ENCODE data around the gene DDX21.
"Not testable (repeated sequence)": the region's sequence is repeated elsewhere in the genome, so short reads cannot be mapped to it uniquely, and the experiment has no call there.

DDX21 gene

GRCh38 chr10:68988530-68989316, 32.8 kb downstream of the DDX21 start, which contains the start of gene KIFBP:
KIFBP (plus strand) TSS chr10:68988803; CDS start chr10:68988833, 30 bp downstream.
- DNase-seq: peak; percentile 93

GRCh38 chr10:68989317-68989990, 33.5 kb downstream of the DDX21 start:
- peak; percentile 46 for DNase-seq

- DNase-seq: no peak
Observed at GRCh38 chr10:68992636-68993440, 36.9 kb downstream of the DDX21 start.

GRCh38 chr10:68997211-68997610, 41.2 kb downstream of the DDX21 start:
- DNase-seq: no peak

- no peak for DNase-seq
Observed at GRCh38 chr10:69004821-69005220, 48.9 kb downstream of the DDX21 start.

- no peak for DNase-seq
Observed at GRCh38 chr10:69005704-69006485, 49.9 kb downstream of the DDX21 start.

- no peak for DNase-seq
Observed at GRCh38 chr10:69007260-69007659, 51.3 kb downstream of the DDX21 start.

GRCh38 chr10:69009360-69009759, 53.4 kb downstream of the DDX21 start:
- no peak for DNase-seq

GRCh38 chr10:69010151-69010640, 54.2 kb downstream of the DDX21 start:
- DNase-seq: no peak

- DNase-seq: not testable (repeated sequence)
Observed at GRCh38 chr10:69012778-69013177, 56.8 kb downstream of the DDX21 start.

- DNase-seq: no peak
Observed at GRCh38 chr10:69014171-69014570, 58.2 kb downstream of the DDX21 start.

- no peak for DNase-seq
Observed at GRCh38 chr10:69018613-69019012, 62.6 kb downstream of the DDX21 start.

GRCh38 chr10:69022611-69023010, 66.6 kb downstream of the DDX21 start:
- no peak for DNase-seq

GRCh38 chr10:69025370-69025896, 69.5 kb downstream of the DDX21 start:
- no peak for DNase-seq

GRCh38 chr10:69033256-69033655, 77.3 kb downstream of the DDX21 start:
- no peak for DNase-seq
